Tibial nerve (tissue), 4 donors: ENCODE measurements around the gene IFI16. TPM values are rescaled to one million over a fixed set of nuclear protein-coding genes. Genes with fewer than 3 reads are reported as not detected.

Experiments used
- DNase-seq, 2 donors: peaks; one replicate each; pipeline ENCODE4 v3.0.0-alpha.2; 2019; ENCODE audit warnings: low spot score in 2 of 2
- H3K27ac ChIP-seq, 4 donors: fragments of 200-600 bp; sonication (generic) in 3 of 4; one replicate each; pipeline ENCODE4 v1.5.1; 2017 to 2019; ENCODE audit warnings: mild to moderate bottlenecking in 1 of 4
- H3K27me3 ChIP-seq, 2 donors: fragments of 200-600 bp; sonication (generic) in 1 of 2; one replicate each; pipeline versions ENCODE4 v1.5.1 to v1.6.0; 2017 to 2019
- H3K36me3 ChIP-seq, 3 donors: fragments of 200-600 bp; sonication (generic); one replicate each; pipeline ENCODE4 v1.5.1; 2018 to 2019
- H3K4me1 ChIP-seq, 4 donors: fragments of 200-600 bp; sonication (generic) in 3 of 4; one replicate each; pipeline ENCODE4 v1.5.1; 2017 to 2019
- H3K4me3 ChIP-seq, 4 donors: fragments of 200-600 bp; sonication (generic) in 3 of 4; one replicate each; pipeline ENCODE4 v1.5.1; 2017 to 2019; ENCODE audit warnings: mild to moderate bottlenecking in 1 of 4, moderate library complexity in 1 of 4
- H3K9me3 ChIP-seq, 4 donors: fragments of 200-600 bp; sonication (generic) in 3 of 4; one replicate each; pipeline ENCODE4 v1.5.1; 2017 to 2019
- CTCF ChIP-seq, 5 experiments: fragments of 200-600 bp in 3 of 5; fragments of 450-650 bp in 2 of 5; sonication (generic) in 3 of 5; IDR thresholded peaks; one replicate each; pipeline ENCODE4 v1.5.1; 2016 to 2019; ENCODE audit warnings: antibody characterized with exemption in 5 of 5, mild to moderate bottlenecking in 3 of 5, moderate library complexity in 2 of 5
- EP300 ChIP-seq, 2 donors: sonication (generic); formaldehyde crosslinking; IDR thresholded peaks; one replicate each; pipeline ENCODE4 v1.6.1; 2017; ENCODE audit warnings: antibody characterized with exemption in 2 of 2, mild to moderate bottlenecking in 1 of 2
- POLR2A ChIP-seq, 2 donors: fragments of 450-650 bp; IDR thresholded peaks; one replicate each; pipeline ENCODE4 v1.6.1; 2017; ENCODE audit warnings: antibody characterized with exemption in 2 of 2, mild to moderate bottlenecking in 2 of 2, moderate library complexity in 2 of 2
- WGBS, 2 donors: methylation state at CpG; one replicate each; pipeline ENCODE4 v1.1.5; 2018; 5-methylcytosine and 5-hydroxymethylcytosine counted together
- total RNA-seq, 4 donors: library from RNA; depleted of rRNA; stranded (reverse); fragments of >200 nt; gene quantifications; one replicate each; pipeline ENCODE4 v1.1.0, GENCODE V29; 2016

Gene IFI16
- 100 to 1,000 TPM in 3 of 4 donors, 10 to 100 TPM in 1; 63.2 to 121 (median 108) TPM for total RNA-seq

- Histone ChIP-seq H3K4me3 (peak within 1 kb of the TSS; percentile 45 to 62 (median 52)), H3K27me3 (no peaks in the 10 kb centered on the region), H3K27ac (peak within 1 kb of the TSS; percentile 78 to 98 (median 90)), H3K4me1 (peaks cover 0 to 79% (median 33%) of the 10 kb centered on the region in 4 donors), H3K9me3 (no peaks in the 10 kb centered on the region), H3K36me3 (peaks cover 0 to 2% (median 0%) of the 10 kb centered on the region in 3 donors)
- peak in 1 of 5 experiments; percentile 10 for TF ChIP-seq CTCF (IDR thresholded peaks at IDR 0.05)
- peak; percentile 65 to 71 for TF ChIP-seq POLR2A (IDR thresholded peaks at IDR 0.05)
- peak in 1 of 2 donors; percentile 95 for TF ChIP-seq EP300 (IDR thresholded peaks at IDR 0.05)
- DNase-seq = peak in 1 of 2 donors; percentile 74
- 1 to 3% methylated on average over 5 of the region's 5 CpGs for WGBS, 2 donors
These were observed at the start of gene IFI16 for GRCh38 chr1:159009704-159010361. Gene IFI16, plus strand, starts transcription at chr1:159009907. Its CDS starts 4,774 bp downstream, at chr1:159014681.

GRCh38 chr1:158961178-158961577, 48.5 kb upstream of the IFI16 start:
- no peak for DNase-seq
- Histone ChIP-seq H3K4me3 (no peak overlapping the region), H3K27me3 (no peaks in the 10 kb centered on the region), H3K36me3 (no peaks in the 10 kb centered on the region), H3K4me1 (no peaks in the 10 kb centered on the region), H3K27ac (no peak overlapping the region), H3K9me3 (peaks cover 0 to 4% (median 0%) of the 10 kb centered on the region in 4 donors)
- TF ChIP-seq CTCF (IDR thresholded peaks at IDR 0.05) = no peak
- WGBS, 2 donors = 88 to 95% methylated on average over 1 of the region's 1 CpG

- no peaks in the 10 kb centered on the region for H3K36me3 ChIP-seq
- no peak for DNase-seq
- no peak overlapping the region for H3K27ac ChIP-seq
- TF ChIP-seq CTCF (IDR thresholded peaks at IDR 0.05) = no peak
- TF ChIP-seq EP300 (IDR thresholded peaks at IDR 0.05) = no peak
- TF ChIP-seq POLR2A (IDR thresholded peaks at IDR 0.05) = no peak
- no peaks in the 10 kb centered on the region for H3K4me1 ChIP-seq
- peaks cover 0 to 4% (median 0%) of the 10 kb centered on the region in 4 donors for H3K9me3 ChIP-seq
- H3K4me3 ChIP-seq = no peak overlapping the region
- 60 to 67% methylated on average over 4 to 5 of the region's 5 CpGs for WGBS, 2 donors
- H3K27me3 ChIP-seq = no peaks in the 10 kb centered on the region
These were observed 46.7 kb upstream of the IFI16 start for GRCh38 chr1:158962983-158963382.

GRCh38 chr1:158969166-158969565, 40.5 kb upstream of the IFI16 start:
- 86 to 91% methylated on average over 3 of the region's 3 CpGs for WGBS, 2 donors

More at GRCh38 chr1:158969166-158969565, 40.5 kb upstream of the IFI16 start:
- Histone ChIP-seq H3K27ac (no peak overlapping the region), H3K27me3 (no peaks in the 10 kb centered on the region), H3K9me3 (no peaks in the 10 kb centered on the region), H3K36me3 (no peaks in the 10 kb centered on the region), H3K4me3 (no peak overlapping the region), H3K4me1 (no peaks in the 10 kb centered on the region)
- no peak for DNase-seq
- no peak for TF ChIP-seq CTCF (IDR thresholded peaks at IDR 0.05)
- TF ChIP-seq EP300 (IDR thresholded peaks at IDR 0.05) = no peak
- TF ChIP-seq POLR2A (IDR thresholded peaks at IDR 0.05) = no peak
